ENCODE results near the gene MED22.

DNA sequence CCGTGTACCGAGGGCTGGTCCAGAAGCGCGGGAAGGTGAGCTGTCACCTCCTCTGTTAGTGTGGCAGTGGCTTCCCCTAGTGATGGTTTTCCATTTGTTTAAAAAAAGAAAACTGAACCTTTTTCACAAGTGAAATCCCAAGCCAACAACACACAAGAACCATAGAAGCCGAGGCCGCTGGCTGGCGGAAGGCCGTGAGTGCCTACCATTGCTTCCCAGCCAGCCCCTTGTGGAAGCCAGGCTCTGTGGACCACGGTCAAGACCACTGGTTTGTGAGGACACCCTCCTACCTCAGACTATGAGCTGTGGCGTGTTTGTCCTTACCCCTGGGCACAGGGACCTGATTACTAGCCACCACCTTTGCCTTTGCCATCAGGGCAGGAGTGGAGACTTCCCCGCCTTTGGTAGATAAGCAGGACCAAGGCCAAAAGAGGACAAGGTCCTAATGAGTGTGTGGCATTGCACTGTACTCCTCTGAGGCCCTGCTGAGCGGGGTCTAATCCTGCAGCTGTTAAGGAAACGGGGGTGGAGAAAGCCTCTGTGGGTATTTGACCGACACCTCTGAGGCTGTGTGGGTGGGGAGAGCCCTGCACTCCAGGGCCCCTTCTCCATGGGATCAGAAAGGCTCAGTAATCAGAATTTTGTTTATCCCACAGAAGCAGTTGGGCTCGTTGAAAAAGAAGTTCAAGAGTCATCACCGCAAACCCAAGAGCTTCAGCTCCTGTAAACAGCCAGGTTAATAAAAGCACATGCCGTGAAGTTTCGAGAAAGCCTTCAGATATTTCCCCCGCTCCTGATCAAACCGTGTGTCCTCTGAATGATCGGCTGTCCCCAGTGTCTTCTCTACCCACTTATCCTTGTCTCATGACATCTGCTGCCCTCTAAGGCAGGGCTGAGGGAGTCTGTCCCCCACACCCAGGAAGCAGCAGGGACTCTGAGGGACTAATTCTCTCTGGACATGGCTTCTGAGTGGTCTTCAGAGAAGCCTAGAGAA lies 12.8 kb upstream of the MED22 start:
- TF ChIP-seq, protein P1, sequence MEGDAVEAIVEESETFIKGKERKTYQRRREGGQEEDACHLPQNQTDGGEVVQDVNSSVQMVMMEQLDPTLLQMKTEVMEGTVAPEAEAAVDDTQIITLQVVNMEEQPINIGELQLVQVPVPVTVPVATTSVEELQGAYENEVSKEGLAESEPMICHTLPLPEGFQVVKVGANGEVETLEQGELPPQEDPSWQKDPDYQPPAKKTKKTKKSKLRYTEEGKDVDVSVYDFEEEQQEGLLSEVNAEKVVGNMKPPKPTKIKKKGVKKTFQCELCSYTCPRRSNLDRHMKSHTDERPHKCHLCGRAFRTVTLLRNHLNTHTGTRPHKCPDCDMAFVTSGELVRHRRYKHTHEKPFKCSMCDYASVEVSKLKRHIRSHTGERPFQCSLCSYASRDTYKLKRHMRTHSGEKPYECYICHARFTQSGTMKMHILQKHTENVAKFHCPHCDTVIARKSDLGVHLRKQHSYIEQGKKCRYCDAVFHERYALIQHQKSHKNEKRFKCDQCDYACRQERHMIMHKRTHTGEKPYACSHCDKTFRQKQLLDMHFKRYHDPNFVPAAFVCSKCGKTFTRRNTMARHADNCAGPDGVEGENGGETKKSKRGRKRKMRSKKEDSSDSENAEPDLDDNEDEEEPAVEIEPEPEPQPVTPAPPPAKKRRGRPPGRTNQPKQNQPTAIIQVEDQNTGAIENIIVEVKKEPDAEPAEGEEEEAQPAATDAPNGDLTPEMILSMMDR (IDR thresholded peaks at IDR 0.05; ENCODE audit: insufficient read depth, low read length): no peak
- no peak for TF ChIP-seq REST (IDR thresholded peaks at IDR 0.05; ENCODE audit: insufficient replicate concordance, low read depth)
- no peak; the same call in 1 of the 2 replicates for TF ChIP-seq POLR2AphosphoS5 (IDR thresholded peaks at IDR 0.05; ENCODE audit: low read depth)

All from HL-60 (cell line).